Fibroblast of the aortic adventitia (primary cell): ENCODE results near the gene PDZD2. TPM values are rescaled to one million over a fixed set of nuclear protein-coding genes. Genes with fewer than 3 reads are reported as not detected.

Source experiments
- DNase-seq: peaks from one replicate; pipeline ENCODE4 v3.0.0-alpha.2; 2010; ENCODE audit warnings: low read depth
- H3K4me3 ChIP-seq: 2 replicates; pipeline ENCODE4 v1.5.1; 2011; ENCODE audit warnings: low read depth, mild to moderate bottlenecking, control low read depth, low read length, moderate library complexity
- total RNA-seq: library from RNA; depleted of rRNA; stranded (reverse); fragments of >200 nt; gene quantifications from 2 replicates; pipeline ENCODE4 v1.2.3, GENCODE V29; 2012; ENCODE audit warnings: low replicate concordance
- TF ChIP-seq, protein P1 (sequence below): IDR thresholded peaks from 2 replicates; pipeline ENCODE4 v1.5.1; 2011; ENCODE audit warnings: mild to moderate bottlenecking, low read length, control low read depth, inconsistent platforms; ENCODE audit not compliant: insufficient read depth

Gene PDZD2
- total RNA-seq, 1 donor: under 0.01 TPM

DNA sequence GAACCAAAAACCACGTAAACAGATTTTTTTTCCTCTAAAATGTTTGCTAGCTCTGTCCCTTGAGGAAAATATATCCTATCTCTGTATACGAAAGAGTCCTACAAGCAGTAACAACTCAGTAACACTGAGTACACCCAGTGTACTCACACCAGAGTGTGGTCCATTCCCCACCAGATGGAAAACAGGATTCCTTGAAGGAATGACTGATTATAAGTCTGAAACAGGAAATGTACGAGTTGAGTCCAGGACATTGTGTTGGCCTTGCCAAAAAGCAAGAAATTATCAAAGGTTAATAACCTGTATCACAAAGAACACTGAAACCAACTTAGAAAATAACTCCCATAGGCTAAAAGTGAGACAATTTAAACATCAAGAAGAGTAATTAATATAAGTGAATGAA, 514.8 kb downstream of the PDZD2 start:
- TF ChIP-seq, protein P1, sequence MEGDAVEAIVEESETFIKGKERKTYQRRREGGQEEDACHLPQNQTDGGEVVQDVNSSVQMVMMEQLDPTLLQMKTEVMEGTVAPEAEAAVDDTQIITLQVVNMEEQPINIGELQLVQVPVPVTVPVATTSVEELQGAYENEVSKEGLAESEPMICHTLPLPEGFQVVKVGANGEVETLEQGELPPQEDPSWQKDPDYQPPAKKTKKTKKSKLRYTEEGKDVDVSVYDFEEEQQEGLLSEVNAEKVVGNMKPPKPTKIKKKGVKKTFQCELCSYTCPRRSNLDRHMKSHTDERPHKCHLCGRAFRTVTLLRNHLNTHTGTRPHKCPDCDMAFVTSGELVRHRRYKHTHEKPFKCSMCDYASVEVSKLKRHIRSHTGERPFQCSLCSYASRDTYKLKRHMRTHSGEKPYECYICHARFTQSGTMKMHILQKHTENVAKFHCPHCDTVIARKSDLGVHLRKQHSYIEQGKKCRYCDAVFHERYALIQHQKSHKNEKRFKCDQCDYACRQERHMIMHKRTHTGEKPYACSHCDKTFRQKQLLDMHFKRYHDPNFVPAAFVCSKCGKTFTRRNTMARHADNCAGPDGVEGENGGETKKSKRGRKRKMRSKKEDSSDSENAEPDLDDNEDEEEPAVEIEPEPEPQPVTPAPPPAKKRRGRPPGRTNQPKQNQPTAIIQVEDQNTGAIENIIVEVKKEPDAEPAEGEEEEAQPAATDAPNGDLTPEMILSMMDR: no peak
- DNase-seq: peak; percentile 48
- no peak overlapping the region for H3K4me3 ChIP-seq

DNA sequence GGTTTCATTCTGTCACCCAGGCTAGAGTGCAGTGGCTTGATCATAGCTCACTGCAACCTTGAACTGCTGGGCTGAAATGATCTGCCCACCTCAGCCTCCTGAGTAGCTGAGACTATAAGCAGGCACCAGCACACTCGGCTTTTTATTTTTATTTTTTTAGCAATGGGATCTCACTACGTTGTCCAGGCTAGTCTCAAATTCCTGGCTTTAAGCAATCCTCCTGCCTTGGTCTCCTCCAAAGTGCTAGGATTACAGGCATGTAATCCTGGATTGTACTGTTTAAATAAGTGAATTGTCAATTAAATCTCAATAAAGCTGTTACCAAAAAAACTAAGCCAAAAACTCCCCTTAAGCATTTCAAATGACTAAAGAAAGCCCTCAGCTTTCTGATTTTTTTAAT, 516.3 kb downstream of the PDZD2 start:
- TF ChIP-seq, protein P1: no peak
- no peak overlapping the region for H3K4me3 ChIP-seq
- DNase-seq: no peak

DNA sequence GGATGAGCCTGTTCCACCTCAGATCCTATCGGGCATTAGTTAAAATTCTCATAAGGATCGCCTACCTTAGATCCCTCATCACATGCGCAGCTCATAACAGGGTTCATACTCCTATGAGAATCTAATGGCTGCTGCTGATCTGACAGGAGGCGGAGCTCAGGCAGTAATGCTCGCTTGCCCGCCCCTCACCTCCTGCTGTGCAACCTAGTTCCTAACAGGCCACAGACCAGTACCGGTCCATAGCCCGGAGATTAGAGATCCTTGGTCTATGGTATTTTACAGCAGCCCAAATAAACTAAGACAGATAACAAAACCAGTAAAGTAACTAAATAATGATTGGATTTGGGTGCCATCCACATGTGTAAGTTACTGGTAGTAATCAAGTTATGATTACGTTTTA, 517.7 kb downstream of the PDZD2 start:
- TF ChIP-seq, protein P1: no peak
- DNase-seq: no peak
- H3K4me3 ChIP-seq: no peak overlapping the region

DNA sequence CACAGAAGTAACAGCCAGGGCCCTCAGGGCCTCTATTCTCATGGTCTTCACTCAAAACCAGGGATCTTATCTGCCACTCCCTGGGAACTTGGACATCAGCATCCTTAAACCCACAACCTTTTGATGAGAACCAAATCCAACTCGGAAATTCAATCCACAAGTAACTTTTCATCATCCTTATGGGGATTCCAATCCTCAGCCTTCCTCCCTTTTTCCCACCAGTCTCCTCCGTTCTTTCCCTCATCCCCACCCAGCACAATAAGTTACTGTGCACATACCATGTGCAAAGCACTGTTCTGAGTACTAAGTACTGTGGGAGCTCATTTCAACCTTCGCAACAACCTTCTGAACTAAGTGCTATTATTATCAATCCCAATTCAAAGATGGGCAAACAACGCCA, 518.1 kb downstream of the PDZD2 start:
- no peak overlapping the region for H3K4me3 ChIP-seq
- TF ChIP-seq, protein P1: no peak
- DNase-seq: peak; percentile 24

DNA sequence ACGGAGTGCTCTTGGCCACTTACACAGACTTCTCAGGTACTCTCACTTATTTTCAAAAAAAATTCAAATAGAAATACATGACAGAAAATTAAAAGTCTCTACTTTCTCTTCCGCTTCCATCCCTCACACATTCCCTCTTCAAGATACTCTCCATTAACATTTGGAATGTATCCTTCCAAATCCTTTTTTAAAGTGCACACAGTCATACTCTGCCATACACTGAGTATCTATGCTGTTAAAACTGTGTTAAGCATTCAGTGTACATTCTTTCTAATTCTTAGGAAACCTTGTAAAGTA, 519.7 kb downstream of the PDZD2 start:
- TF ChIP-seq, protein P1: no peak
- H3K4me3 ChIP-seq: no peak overlapping the region
- DNase-seq: no peak

DNA sequence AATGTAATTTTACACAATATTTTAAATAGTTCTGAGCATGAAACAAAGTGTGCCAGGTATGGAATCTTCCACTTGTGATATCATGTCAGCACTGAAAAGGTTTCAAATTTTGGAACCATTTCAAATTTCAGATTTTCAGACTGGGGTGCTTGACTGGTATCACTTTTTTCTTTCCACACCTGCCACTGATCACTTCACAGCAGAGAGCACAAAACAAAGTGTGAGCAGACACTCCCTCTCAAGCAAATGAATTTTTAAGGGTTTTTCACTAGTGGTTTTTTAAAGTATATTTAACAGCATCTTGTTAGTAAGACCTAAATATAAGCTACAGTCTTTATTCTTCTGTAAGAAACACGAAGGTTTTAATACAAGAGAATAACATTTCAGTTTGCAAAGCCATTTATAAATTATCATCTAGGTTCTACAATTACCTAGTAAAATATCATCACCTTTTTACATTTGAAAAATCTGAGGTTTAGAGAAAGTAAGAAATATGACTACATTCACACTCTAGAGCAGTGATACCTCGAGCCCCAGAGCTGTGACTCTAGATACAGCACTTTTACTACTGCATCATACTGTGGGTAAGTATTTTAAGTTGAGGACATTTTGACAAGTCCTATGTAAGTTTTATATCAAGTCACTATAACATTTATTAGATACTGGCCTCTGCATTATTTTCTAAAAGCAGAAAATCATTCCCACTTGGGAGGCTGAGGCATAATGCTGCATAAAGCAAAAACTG, 520.6 kb downstream of the PDZD2 start:
- H3K4me3 ChIP-seq: no peak overlapping the region
- TF ChIP-seq, protein P1: no peak
- DNase-seq: no peak

DNA sequence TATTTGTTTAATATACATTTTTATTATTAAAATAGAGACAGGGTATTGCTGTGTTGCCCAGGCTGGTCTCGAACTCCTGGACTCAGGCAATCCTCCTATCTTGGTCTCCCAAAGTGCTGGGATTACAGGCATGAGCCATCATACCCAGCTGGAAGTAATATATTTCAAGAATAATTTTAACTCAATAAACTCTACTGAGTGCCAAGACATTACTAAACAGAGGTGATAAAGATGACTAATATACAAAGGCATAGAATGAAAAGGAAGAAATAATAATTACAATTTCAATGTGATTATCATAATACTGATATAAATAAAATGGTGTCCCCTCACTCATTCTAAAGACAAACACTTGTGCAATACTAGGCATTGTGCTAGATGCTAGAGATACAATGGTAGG, 521.3 kb downstream of the PDZD2 start:
- TF ChIP-seq, protein P1: no peak
- H3K4me3 ChIP-seq: no peak overlapping the region
- peak; percentile 65 for DNase-seq
